Astrocyte (in vitro differentiated cells and primary cell): ENCODE results near the gene ADAMTS17. TPM values are rescaled to one million over a fixed set of nuclear protein-coding genes. Genes with fewer than 3 reads are reported as not detected.

Experiments
- DNase-seq: peaks from one replicate; pipeline ENCODE4 v3.0.0-alpha.2; 2010; ENCODE audit warnings: low read depth
- FAIRE-seq: peaks from 2 replicates; lab custom pipeline; 2011; peaks lifted over from hg19 to GRCh38; lab: Jason Lieb, UNC
- H2AFZ ChIP-seq: 2 replicates; pipeline ENCODE4 v1.6.0; 2012; ENCODE audit warnings: low read depth, low read length, inconsistent platforms
- H3K27ac ChIP-seq: 2 replicates; pipeline ENCODE4 v1.5.1; 2011; ENCODE audit warnings: low read depth, low read length, inconsistent platforms
- H3K27me3 ChIP-seq: 2 replicates; pipeline ENCODE4 v1.6.0; 2011; ENCODE audit warnings: low read length, inconsistent platforms; ENCODE audit not compliant: insufficient read depth
- H3K36me3 ChIP-seq: 2 replicates; pipeline ENCODE4 v1.5.1; 2011; ENCODE audit warnings: low read length, inconsistent platforms; ENCODE audit not compliant: insufficient read depth
- H3K4me1 ChIP-seq: 2 replicates; pipeline ENCODE4 v1.5.1; 2011; ENCODE audit warnings: low read length, inconsistent platforms; ENCODE audit not compliant: insufficient read depth
- H3K4me2 ChIP-seq: 2 replicates; pipeline ENCODE4 v1.6.0; 2012; ENCODE audit warnings: low read length, inconsistent platforms
- H3K4me3 ChIP-seq: 2 replicates; pipeline ENCODE4 v1.5.1; 2011; ENCODE audit warnings: low read depth, mild to moderate bottlenecking, low read length, inconsistent platforms; ENCODE audit not compliant: insufficient read depth
- H3K79me2 ChIP-seq: 2 replicates; pipeline ENCODE4 v1.6.0; 2012; ENCODE audit warnings: mild to moderate bottlenecking, low read length, inconsistent platforms; ENCODE audit not compliant: insufficient read depth
- H3K9ac ChIP-seq: 2 replicates; pipeline ENCODE4 v1.6.0; 2012; ENCODE audit warnings: mild to moderate bottlenecking, low read length, inconsistent platforms
- H3K9me3 ChIP-seq: 2 replicates; pipeline ENCODE4 v1.5.1; 2012; ENCODE audit warnings: low read depth, mild to moderate bottlenecking, low read length, inconsistent platforms; ENCODE audit not compliant: insufficient read depth
- H4K20me1 ChIP-seq: 2 replicates; pipeline ENCODE4 v1.6.0; 2012; ENCODE audit warnings: low read length, inconsistent platforms; ENCODE audit not compliant: insufficient read depth
- H3K27ac Mint-ChIP-seq: one replicate; pipeline ENCODE4 v1.8.0; 2021; ENCODE audit warnings: mild to moderate bottlenecking, mixed read lengths; ENCODE audit not compliant: unreplicated experiment
- H3K27me3 Mint-ChIP-seq: one replicate; pipeline ENCODE4 v1.8.0; 2021; ENCODE audit warnings: low read depth, mixed read lengths; ENCODE audit not compliant: unreplicated experiment
- H3K36me3 Mint-ChIP-seq: one replicate; pipeline ENCODE4 v1.8.0; 2021; ENCODE audit warnings: low read depth, mixed read lengths; ENCODE audit not compliant: unreplicated experiment
- H3K4me1 Mint-ChIP-seq: one replicate; pipeline ENCODE4 v1.8.0; 2021; ENCODE audit warnings: low read depth, mixed read lengths; ENCODE audit not compliant: unreplicated experiment
- H3K4me3 Mint-ChIP-seq: one replicate; pipeline ENCODE4 v1.8.0; 2021; ENCODE audit warnings: mild to moderate bottlenecking, moderate library complexity, mixed read lengths; ENCODE audit not compliant: unreplicated experiment
- H3K9me3 Mint-ChIP-seq: one replicate; pipeline ENCODE4 v1.8.0; 2021; ENCODE audit warnings: mild to moderate bottlenecking, mixed read lengths; ENCODE audit not compliant: unreplicated experiment
- CTCF ChIP-seq: IDR thresholded peaks from 2 replicates; pipeline ENCODE4 v1.5.1; 2011; ENCODE audit warnings: low read depth, mild to moderate bottlenecking, inconsistent platforms, low read length, moderate library complexity; ENCODE audit not compliant: insufficient read depth
- EZH2 ChIP-seq: IDR thresholded peaks from 2 replicates; pipeline ENCODE4 v1.6.1; 2012; ENCODE audit warnings: mild to moderate bottlenecking, low read length, inconsistent platforms; ENCODE audit not compliant: insufficient read depth
- total RNA-seq: library from RNA; stranded (reverse); gene quantifications from 2 replicates; pipeline ENCODE4 v1.2.1, GENCODE V29; 2021

Gene ADAMTS17
- total RNA-seq, 1 donor from 2014 or later = 0.27 TPM

DNA sequence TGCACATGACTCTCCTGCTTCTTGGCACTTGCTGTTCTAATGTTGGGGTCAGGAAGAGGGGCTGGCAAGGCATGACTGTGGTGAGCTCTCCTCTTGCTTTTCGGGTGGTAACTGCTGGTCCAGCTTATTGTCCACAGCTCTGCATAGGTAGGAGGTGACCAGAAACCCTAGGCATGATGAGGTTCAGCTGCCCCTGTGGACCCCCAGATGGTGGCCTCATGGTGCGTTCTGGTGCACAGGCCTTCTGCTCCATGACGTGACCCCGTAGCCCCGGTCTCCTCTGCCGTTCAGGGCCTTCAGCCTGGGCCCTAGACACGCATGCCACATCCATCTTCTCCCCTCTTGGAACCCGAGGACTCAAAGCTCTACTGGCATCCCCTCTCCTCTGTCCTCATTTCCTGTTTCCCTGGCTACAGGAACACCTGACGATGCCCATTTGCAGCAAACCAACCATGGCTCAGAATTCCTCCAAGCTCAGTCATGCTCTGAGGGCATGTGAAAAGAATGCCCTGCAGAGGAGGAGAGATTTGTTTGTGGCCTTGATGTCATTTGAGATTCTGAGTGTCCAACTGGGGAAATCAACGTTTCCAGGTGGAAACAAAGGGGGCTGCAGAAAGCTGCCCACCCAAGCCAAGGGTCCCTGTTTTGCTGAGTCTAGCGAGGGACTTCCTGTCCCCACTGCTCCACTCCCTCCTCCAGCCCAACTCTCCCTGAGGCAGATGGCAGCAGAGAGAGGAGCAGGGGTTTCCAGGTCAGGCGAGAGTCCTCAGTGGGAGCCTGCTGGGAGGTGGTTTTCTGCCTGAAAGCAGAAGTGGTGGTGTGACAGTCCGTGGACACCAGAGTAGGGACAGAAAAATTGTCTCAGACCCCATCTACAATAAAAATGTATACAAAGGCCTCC is 409.8 kb downstream of the ADAMTS17 start:
- H3K36me3 Mint-ChIP-seq = peaks cover 3% of the 10 kb centered on the region
- peaks cover 1% of the 10 kb centered on the region for H3K4me1 Mint-ChIP-seq
- H3K4me2 ChIP-seq = no peak overlapping the region

GRCh38 chr15:99930696-99931095 is 411.1 kb downstream of the ADAMTS17 start:
- Histone ChIP-seq H3K27me3 (no peaks in the 10 kb centered on the region), H4K20me1 (no peaks in the 10 kb centered on the region), H3K4me2 (no peak overlapping the region), H3K27ac (no peak overlapping the region), H3K79me2 (no peaks in the 10 kb centered on the region), H3K4me3 (no peak overlapping the region), H3K4me1 (peaks cover 10% of the 10 kb centered on the region), H3K9me3 (no peaks in the 10 kb centered on the region), H2AFZ (no peak overlapping the region), H3K9ac (no peak overlapping the region), H3K36me3 (no peaks in the 10 kb centered on the region)
- Mint-ChIP-seq H3K9me3 (peaks cover 10% of the 10 kb centered on the region), H3K36me3 (peaks cover 3% of the 10 kb centered on the region), H3K27me3 (peaks cover 52% of the 10 kb centered on the region), H3K4me3 (no peak overlapping the region), H3K27ac (no peak overlapping the region), H3K4me1 (peaks cover 1% of the 10 kb centered on the region)
- FAIRE-seq (no peak), DNase-seq (no peak)
- no peak for TF ChIP-seq CTCF
- TF ChIP-seq EZH2 = no peak

More for the DNA sequence above, 409.8 kb downstream of the ADAMTS17 start:
- H3K9me3 ChIP-seq = no peaks in the 10 kb centered on the region
- no peaks in the 10 kb centered on the region for H4K20me1 ChIP-seq
- Mint-ChIP-seq H3K27ac (no peak overlapping the region), H3K4me3 (no peak overlapping the region), H3K27me3 (peaks cover 52% of the 10 kb centered on the region), H3K9me3 (peaks cover 10% of the 10 kb centered on the region)
- no peak overlapping the region for H3K27ac ChIP-seq
- no peak overlapping the region for H3K9ac ChIP-seq
- no peak for FAIRE-seq
- H3K27me3 ChIP-seq = no peaks in the 10 kb centered on the region
- no peak for TF ChIP-seq CTCF
- no peak for TF ChIP-seq EZH2
- no peak overlapping the region for H3K4me3 ChIP-seq
- peaks cover 10% of the 10 kb centered on the region for H3K4me1 ChIP-seq
- no peak overlapping the region for H2AFZ ChIP-seq
- H3K36me3 ChIP-seq = no peaks in the 10 kb centered on the region
- no peaks in the 10 kb centered on the region for H3K79me2 ChIP-seq
- DNase-seq = peak; percentile 28

DNA sequence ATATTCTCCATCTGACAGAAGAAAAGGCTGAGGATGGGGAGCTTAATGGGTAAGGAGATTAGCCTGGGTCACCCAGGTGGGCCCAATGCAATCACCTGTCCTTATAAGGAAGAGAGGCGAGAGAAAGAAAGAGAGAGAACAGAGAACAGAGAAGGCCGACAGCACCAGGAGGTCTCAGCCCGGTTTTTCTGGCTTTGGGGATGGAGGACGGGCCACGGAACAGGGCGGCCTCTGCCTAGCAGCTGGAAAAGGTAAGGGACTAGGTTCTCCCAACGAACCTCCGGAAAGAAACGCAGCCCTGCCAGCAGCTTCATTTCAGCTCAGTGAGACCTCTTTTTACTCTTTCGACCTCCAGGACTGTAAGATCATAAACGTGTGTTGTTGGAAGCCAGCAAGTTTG is 412.5 kb downstream of the ADAMTS17 start:
- no peak overlapping the region for H3K4me3 ChIP-seq
- peaks cover 10% of the 10 kb centered on the region for H3K4me1 ChIP-seq
- Mint-ChIP-seq H3K36me3 (no peaks in the 10 kb centered on the region), H3K4me1 (peaks cover 1% of the 10 kb centered on the region), H3K27ac (no peak overlapping the region), H3K9me3 (peaks cover 4% of the 10 kb centered on the region), H3K27me3 (peaks cover 43% of the 10 kb centered on the region), H3K4me3 (no peak overlapping the region)
- peaks cover 2% of the 10 kb centered on the region for H3K27me3 ChIP-seq
- no peaks in the 10 kb centered on the region for H3K79me2 ChIP-seq
- H4K20me1 ChIP-seq = no peaks in the 10 kb centered on the region
- TF ChIP-seq EZH2 (no peak), CTCF (no peak)
- H3K4me2 ChIP-seq = no peak overlapping the region
- H3K27ac ChIP-seq = no peak overlapping the region
- H3K9ac ChIP-seq = no peak overlapping the region
- FAIRE-seq (no peak), DNase-seq (no peak)
- no peaks in the 10 kb centered on the region for H3K9me3 ChIP-seq
- H3K36me3 ChIP-seq = no peaks in the 10 kb centered on the region
- H2AFZ ChIP-seq = no peak overlapping the region
